Middle frontal gyrus (tissue), 1 donor: Measurements from ENCODE around the gene PLCB4.

Experiments
- DNase-seq: peaks from one replicate; pipeline ENCODE4 v3.0.0-alpha.2; 2015; ENCODE audit warnings: low spot score; ENCODE audit errors: extremely low spot score

Gene PLCB4

DNA sequence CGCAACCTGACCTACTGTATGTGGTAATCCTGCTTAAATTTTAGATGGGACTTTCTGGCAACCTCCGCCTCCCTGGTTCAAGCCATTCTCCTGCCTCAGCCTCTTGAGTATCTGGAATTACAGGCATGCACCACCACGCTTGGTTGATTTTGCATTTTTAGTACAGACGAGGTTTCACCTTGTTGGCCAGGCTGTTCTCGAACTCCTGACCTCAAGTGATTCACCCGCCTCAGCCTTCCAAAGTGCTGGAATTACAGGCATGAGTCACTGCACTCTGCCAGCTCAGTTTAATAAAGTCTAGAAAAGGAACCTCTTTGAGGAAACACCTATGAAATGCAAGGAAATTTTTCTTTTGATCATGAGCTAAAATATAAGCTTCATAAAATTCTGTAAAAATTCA lies 9.0 kb upstream of the PLCB4 start:
- no peak for DNase-seq

DNA sequence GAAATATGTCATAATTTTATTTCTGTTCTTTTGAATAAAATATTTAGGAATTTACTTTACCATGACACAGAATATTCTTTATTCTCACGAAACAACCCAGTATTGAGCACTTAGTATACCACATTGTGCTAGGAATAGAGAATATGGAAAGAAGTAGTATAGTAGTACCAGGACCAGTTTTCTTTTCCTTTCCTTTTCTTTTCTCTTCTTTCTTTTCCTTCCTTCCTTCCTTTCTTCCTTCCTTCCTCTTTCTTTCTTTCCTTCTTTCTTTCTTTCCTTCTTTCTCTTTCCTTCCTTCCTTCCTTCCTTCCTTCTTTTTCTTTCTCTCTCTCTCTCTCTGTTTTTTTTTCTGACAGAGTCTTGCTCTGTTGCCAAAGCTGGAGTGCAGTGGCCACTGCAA lies 7.5 kb upstream of the PLCB4 start:
- no peak for DNase-seq

DNA sequence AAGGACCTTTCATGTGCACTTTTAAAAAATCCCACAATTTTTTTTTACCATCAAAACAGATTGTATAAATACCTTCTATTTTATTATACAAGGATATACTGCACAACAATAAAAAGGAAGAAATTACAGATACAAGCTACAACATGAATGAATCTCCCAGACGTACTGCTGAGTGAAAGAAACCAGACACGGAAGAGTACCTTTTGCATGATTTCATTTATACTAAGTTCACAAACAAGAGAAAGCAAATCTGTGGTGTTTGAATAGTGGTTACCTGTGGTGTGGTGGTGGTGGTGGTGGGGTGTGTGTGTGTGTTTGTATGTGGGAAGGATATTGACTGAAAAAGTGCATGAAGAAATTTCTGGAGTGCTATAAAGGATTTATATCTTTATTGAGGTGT lies 6.8 kb upstream of the PLCB4 start:
- no peak for DNase-seq

DNA sequence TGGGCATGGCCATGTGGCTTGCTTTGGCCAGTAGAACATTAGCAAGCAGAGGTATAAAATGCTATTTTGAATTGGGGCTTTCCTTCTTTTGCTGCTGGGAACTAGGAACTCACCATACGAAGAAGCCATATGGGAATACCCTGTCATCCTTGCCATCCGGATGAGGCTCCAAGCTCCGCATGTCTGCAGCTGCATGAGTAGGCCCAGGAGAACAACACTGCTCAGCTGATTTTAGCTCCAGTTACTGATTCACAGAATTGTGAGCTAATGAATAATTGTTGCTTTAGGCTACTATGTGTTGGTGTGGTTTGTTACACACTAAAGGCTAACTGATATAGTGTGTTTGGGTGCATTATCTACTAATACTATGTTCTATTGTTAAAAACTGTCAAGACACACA lies 2.7 kb upstream of the PLCB4 start:
- no peak for DNase-seq

DNA sequence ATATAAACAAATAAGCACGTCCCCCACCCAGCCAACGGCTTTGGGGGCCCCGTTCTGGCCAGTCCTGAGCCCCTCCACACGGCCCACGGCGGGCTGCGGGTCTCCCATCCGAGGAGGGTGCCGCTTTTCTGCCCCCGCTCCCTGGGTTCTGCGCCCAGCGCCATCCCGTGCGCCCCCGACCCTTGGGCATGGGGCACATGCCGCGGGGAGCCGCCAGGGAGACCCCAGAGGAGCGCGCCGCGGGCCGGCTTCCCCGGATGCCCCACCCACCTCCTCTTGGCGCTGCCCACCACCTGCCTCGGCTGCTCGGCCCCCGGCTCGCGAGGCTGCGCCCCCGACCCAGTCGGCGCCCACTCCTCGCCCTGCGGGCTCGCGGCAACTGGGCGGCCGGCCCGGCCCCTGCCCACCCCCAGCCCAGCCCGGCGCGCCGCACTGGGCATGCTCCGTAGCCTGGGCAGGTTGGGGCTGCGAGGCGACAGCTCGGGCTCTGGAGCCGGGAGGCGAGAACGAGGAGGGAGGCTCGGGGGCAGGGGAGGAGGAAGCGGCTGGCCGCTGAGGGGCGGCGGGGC lies 570 bp upstream of the PLCB4 start:
- no peak for DNase-seq

DNA sequence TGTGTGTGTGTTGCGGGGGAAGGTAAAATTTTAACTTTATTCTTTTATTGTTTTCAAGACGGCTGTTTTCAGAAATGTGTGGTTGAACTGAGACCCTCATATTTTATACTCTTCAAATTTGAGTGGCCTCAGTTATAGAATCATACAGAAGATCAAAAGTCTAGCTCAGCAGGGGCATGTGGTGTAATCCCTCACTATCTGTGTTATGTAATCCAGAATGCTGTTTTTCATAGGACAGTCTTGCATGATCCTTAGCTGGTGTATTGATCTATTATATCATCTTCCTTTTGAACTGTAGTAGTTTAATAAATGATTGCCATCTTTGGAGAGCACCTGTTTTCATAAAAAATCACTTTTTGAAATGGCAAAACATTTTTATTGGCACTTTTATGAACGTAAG lies 1.4 kb downstream of the PLCB4 start:
- DNase-seq: no peak

DNA sequence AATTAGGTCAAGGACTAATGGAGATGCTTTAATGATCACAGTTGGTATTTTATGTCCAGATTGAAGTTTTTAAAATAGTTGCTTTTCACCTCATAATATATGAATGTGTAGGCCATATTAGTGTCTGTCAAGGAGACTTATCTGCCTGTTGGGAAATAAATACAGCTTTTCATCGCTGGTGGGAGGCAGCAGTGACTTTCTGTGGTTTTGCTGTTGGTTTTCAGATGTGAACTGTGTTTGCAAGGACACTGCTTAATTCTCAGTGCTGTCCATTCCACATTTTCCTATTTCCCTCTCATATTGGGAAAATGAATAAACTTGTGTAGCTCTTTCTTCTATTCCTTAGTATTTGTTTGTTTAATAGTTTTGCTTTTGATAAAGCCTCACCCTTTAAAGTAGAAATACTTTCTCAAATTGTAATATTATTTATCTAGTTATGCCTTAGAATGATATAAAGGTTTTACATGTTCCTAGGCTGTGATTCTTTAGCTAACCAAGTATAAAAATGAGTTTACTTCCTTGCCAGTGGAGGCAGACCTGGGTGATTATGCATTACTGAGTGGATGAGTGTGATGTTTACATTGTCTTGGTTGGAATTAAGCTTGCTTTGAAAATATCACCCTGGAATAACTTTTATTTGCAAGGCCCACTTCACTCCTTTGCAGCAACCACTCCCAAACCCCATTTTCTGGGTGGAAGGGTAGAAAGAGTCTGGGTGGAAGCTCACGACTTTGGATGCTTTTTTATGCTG lies 3.3 kb downstream of the PLCB4 start:
- no peak for DNase-seq

DNA sequence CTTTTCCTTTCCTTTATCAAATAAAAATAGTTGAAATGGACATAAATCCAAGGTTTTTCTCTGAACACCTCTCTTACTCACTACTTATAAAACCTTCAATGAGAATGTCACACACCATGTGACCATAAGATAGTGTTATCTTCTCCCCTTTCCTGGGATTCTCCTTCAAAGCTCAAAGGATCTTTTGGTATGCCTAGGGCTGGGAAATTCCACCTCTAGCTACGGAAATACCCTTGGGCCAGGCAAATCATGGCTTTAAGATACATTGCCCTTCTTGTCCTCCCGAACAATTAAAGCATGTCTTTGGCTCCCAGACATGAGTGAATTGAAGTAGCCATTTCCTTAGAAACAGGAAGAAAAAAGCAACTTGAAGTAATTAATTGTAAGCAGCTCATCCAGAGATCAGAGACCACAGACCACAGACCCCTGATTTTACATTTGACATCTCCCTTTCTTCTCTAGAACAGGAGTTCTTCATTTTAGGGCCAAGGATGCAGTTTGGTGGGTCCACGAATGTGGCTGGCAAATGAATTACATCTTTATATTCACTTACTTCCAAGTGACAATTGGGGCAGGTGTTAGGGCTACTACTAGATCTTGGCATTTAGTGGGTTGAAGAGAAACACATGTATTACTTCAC lies 4.1 kb downstream of the PLCB4 start:
- no peak for DNase-seq

DNA sequence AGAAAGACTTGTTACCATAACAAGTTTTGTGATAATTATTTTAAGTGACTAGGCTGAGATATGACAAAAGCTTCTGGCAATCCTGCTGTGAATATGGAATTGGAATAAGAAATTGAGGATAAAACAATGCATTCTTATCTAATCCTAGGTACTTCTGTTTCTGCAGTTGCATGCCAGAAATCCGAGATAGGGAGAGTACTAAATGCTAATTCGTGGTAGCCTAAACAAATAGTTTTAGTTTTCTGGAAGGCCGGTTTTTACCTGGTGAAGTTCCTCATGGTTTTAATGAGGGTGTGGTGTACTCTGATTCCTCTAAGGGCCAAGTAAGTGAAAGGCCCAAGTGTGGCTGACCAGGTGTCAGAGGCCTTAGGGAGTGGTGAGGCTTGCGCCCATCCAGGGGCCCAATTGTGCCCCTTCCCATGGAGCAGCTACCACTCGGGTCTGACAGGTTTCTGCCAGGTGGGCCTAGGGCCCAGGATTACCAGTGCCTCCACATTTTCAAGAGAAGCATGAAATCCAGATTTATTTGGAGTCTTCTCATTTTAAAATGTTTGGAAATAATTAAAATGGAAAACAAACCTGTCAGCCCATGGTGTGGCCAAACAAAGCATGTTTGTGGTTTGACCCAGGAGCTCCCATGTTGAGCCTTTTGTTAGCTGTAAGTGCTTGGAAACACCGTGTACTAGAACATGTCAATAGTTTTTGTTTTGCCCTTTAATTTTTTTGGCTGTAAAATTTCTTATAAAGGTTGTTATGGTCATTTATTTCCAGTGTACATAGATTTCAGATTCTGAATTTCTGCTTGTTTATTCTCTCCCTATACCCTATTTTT lies 6.6 kb downstream of the PLCB4 start:
- DNase-seq: no peak

DNA sequence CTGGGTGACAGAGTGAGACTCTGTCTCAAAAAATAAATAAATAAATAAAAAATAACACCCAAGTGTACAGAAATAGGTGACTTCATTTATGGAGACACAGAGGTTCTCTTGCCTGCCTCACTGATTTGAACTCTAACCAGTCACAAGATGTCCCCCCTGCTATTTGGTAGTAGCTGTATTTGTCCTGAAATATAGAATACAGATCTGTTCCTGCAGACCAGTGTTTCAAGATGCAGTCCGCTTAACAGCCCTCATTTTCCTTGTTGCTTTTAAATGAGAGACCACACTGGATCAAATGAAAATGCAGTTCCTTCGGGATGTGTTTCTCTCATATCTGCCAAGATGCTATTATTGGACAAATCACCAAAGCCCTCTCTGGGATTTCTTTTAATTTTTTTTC lies 7.6 kb downstream of the PLCB4 start:
- DNase-seq: no peak

DNA sequence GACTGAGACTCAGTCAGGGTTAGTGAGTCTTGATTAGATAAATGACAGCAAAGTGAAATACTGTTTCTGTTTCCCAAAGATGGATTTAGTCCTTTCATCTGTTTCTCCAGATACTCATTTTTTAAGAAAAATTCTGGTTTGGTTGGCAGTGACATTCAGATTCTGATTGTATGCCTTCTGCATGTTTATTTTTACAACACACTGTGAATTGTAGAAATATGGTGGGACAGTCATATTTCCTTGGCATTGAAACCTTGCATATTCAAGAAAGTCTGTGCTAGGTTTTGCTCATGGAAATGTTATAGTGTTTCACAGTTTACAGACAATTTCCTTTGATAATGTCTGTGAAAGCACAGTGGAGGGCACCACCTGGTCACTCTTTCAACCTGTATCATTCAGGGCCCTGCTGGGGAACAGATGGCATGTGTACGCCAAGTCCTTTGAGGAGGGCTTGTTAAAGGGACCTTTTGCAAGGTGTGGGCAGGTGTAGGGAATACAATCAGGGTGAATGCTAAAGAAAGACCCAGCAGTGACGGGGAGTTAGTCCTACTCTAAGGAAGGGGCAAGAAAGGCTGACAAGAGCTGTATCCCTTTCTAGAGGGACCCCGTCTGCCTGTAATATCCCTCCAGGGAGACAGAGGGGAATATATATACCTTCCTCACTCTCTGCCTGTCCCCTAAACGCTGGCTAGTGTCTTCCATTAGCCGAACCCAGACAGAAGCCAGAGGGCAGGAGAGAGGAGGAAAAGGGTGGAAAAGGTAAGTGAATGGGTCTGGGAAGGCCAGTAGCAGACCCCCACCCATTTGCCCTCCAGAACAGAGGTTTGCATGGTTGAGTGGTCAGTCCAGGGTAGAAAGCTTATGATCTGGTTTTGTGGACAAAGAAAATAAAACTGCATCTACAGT lies 10.2 kb downstream of the PLCB4 start:
- DNase-seq: no peak

DNA sequence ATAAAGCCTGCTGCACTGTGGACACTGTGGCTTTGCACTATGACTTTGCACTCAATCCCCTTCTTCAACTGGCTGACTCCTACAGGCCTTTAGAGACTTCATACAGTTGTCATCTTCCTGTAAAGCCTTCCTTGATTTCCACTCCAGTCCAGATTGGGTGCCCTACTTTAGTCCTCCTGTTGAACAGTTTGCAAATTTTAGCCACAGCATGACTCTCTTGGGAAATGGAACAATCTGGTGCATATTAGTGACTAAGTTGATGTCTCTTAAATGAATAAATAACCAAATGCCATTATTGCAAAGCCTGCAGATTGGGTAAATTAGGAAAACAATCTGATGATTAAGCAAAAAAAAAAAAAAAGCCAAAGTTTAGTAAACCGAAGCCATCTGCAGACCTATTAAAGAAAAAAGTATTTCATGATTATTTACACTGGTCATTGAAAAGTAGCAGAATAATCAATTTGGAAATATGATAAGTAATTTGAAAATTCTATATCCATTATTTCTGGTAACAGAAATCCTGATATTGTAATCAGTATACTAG lies 12.6 kb downstream of the PLCB4 start:
- no peak for DNase-seq

DNA sequence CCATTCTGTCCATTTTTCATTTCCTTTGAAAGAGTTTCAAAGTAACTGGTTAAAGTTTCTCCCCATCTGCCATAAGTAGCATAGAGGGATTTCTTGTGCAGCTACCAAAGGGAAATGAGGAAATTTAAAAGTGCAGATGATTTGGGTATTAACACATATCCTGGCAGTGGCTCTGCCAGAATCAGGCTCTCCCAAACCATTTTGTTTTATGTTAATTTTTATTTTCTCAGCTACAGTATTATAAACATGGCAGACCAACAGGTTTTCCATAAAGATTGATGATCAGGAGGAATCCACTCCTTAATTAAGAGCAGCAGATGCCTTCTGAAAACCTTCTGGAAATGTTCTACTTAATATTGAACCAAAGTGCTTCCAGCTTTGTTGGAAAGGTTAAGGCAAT lies 13.9 kb downstream of the PLCB4 start:
- DNase-seq: no peak

DNA sequence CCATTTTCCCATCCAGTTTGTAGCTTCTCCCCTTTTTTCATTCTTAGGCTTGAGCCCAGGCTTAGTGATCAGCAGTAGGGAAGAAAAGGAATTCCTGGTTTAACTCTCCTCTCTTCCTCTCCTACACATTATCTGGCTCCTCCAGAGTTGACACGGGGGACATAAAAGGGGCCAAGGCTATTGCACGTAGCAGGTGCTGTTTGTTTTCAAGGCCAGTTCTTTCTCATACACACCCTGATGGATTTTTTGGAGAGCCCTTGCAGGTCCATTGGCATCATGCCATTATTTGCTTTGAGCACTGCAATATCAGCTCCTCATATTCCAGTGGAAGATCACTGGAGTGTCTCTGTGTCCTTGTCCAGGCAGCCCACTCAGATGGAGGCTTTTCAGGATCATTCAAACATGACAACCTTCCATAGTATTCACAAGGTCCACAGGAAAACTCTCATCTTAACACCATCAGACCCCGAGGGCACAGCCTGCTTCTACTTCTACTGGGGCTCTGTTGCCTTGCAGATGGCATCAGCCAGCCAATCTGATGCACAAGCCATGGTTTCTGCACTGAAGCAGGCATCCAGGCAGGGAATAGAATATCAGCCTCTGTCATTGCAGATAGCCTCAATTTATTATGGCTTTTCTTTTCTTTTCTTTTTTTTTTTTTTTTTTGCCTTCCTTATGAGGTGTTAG lies 18.8 kb downstream of the PLCB4 start:
- DNase-seq: no peak

DNA sequence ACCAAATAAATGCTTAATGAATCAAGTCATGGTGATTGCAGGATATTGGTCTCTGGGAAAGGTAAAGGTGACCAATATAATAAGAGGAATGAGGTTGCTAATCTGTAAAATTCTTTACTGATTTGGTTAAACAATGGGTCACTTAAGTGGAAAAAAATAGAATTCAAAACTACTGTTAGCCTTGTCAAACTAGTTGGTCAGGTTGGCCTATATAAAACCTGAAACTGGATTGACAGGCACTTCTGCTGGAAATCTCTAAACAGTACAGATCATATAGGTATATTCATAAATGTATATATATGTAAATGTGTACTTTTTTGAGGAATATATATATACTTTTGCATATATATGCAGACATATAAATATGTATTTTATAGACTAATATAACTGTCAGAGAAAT lies 19.7 kb downstream of the PLCB4 start:
- DNase-seq: no peak

DNA sequence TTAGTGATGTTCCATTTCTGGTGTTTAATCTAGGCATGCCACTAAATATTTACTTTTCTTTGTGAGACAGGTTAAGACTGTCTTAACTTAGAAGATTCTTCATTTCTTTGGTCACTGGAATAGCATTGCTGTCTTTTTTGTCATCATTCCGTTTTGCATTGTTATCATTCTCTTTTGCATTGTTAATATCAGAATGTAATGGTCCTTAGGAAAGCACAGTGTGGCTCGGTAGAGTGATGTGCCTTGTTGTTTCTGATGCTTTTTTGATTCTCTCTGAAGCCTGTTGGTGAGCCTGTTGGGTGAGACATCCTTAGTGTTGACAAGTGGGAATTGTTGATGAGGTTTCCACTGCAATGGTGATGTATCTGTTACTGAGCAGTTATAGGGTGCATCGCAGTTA lies 23.2 kb downstream of the PLCB4 start:
- DNase-seq: no peak

DNA sequence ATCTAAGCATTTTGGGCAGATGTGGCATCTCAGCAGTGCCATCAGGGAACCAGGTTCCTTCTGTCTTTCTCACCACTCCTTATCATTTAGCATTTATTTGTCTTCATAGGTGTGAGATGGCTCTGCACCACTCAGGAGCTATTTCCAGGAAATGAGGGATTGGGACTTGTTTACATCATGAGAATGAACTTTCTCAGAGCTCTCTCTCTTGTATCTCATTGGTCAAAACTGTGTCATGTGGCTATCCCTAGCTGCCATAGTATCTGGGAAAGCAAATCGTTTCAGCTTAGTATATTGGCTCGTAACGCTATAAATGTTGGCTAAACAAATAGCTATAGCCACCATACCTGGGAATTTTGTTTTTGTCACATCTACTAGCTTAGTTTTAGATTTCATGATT lies 23.8 kb downstream of the PLCB4 start:
- no peak for DNase-seq

DNA sequence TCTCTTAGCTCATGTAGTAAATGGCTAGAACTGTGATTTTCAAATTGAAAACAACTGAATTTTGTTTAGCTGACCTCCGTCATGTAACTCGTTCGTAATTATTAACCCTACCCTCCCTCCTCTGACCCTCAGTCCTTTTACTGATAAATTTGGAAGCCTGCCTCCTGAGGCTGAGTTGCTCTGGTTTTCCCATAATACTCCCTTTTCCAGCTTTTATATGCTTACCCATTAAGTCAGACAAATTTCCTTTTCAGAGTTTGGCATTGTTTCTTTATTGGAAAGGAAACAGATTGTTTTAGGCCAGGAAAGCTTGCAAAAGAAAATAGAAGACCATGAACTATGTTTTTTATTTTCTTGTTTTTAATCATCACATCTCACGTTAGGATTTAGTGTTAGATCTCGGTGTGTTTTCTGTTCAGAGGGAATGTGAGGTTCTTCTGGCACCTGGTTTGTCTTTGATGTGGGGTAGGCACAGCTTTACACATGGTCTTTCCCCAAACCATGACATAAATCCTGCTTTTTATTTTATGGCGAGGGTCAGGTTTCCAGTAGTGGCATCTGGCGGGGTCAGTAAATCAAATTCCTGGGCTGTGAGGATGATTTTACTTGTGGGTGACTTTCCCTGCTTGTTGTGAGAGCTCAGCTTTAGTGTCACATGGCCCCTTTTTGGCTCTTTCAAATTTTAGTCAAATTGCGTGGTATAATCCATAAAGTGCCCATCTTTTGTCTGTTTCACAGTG lies 24.5 kb downstream of the PLCB4 start:
- DNase-seq: no peak

DNA sequence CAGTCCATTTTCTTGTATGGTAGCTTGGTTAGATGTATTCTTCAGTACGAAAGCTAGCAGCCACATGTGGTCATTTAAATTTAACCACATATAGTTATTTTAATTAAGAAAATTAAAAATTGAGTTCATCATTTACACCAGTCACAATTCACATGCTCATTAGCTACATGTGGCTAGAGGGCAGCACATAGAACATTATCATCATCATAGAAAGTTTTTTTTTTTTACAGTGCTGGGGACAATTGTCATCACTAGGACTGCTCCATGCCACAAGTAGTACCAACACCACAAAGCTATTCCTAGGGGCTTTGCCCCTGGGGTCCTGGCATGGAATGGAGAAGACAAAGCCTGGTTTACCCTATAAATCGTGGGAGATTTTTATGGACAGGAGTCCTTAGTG lies 30.5 kb downstream of the PLCB4 start:
- no peak for DNase-seq

DNA sequence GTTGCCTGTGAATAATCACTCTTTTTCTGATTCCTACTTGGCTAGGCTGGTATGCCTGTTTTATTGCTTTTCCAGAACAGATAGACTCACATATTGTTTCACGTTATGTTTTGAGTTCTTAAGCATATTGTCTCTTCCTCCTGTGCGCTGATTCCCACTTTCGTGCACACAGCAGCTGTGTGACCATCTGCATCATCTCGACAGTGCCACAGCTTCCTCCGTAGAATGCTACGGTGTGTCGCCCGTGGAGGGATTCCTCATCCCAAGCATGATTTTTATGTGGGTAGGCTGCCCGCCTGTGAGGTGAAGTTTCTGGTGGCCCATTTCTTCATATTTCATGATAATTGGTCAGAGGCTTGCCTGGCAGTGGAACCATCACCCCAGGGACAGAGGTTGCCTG lies 31.8 kb downstream of the PLCB4 start:
- no peak for DNase-seq
